ENCODE data around the gene TRAK1.

- no peak for TF ChIP-seq POLR2AphosphoS5 (IDR thresholded peaks at IDR 0.05; ENCODE audit: low read depth, low read length)
- no peak for TF ChIP-seq POLR2A (IDR thresholded peaks at IDR 0.05; ENCODE audit: low read depth, low read length)
- no peak for TF ChIP-seq TAF1 (IDR thresholded peaks at IDR 0.05; ENCODE audit: low read depth, low read length)
- TF ChIP-seq PAX5 (IDR thresholded peaks at IDR 0.05; ENCODE audit: insufficient read depth, low read length, severe bottlenecking) = no peak
Measured at GRCh38 chr3:42273361-42273760, 182.2 kb downstream of the TRAK1 start.

Data from GM12891 (cell line).